GM18868 (cell line): ENCODE results near the gene MTARC2.

Experiments used
- ATAC-seq: cut with Tn5 transposase; IDR thresholded peaks from one replicate; pipeline ENCODE4 v1.9.1; 2021; ENCODE audit warnings: mild to moderate bottlenecking, moderate library complexity; ENCODE audit not compliant: unreplicated experiment

The MTARC2 gene

GRCh38 chr1:220824031-220824989, 76.2 kb downstream of the MTARC2 start:
- no peak for ATAC-seq

DNA sequence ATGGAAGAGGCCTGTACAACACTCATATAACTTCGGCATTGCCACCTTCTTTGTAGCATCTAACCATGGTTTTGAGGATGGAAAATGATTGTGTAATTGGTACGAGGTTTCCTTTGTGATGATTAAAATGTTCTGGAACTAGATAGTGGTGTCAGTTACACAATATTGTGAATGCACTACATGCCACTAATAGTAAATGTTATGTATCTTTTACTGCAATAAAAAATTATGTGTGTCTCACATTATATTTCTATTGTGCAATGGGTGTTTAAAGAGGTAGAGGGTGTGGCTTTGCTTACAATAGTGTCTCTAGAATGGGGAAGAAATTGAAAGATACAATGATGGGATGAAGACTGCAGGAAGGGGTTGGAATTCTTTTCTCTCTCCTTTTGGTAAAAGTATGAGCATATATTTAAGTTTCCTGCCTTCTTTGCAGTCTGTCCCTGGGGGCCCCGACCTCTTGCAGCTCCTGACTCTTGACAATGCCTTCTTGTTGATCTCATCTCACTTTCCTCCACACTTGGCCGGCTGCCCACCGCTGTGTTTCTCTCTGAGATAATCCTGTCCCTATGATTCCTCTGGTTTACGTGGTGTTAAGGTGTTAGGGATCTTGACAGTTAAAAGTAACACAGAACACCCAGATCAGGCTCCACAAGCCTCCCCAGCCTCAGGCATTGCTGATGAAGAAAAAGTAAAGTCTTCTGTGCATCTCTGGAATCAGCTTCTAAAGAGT, 77.9 kb downstream of the MTARC2 start:
- no peak for ATAC-seq

DNA sequence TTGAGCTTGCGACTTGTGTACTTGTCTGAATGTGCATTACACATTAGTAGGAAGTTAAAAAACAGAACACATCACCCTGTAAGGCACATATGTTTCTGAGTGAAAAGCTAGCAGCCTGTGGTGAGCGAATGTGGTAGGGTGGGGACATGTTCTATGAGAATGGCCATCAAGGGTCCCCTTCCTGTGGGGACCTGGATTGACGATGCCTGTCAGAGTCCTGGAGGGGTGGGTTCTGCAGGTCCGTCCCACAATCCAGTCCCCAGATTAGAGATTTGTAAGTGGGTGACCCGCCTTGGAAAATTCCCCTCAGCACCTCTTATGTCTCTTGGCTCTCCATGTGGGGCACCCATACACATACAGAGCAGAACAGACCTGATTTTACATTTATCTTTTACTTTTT, 78.6 kb downstream of the MTARC2 start:
- no peak for ATAC-seq

- no peak for ATAC-seq
Observed at GRCh38 chr1:220827445-220828178, 79.5 kb downstream of the MTARC2 start.

- no peak for ATAC-seq
Observed at GRCh38 chr1:220828179-220828490, 80.0 kb downstream of the MTARC2 start.

DNA sequence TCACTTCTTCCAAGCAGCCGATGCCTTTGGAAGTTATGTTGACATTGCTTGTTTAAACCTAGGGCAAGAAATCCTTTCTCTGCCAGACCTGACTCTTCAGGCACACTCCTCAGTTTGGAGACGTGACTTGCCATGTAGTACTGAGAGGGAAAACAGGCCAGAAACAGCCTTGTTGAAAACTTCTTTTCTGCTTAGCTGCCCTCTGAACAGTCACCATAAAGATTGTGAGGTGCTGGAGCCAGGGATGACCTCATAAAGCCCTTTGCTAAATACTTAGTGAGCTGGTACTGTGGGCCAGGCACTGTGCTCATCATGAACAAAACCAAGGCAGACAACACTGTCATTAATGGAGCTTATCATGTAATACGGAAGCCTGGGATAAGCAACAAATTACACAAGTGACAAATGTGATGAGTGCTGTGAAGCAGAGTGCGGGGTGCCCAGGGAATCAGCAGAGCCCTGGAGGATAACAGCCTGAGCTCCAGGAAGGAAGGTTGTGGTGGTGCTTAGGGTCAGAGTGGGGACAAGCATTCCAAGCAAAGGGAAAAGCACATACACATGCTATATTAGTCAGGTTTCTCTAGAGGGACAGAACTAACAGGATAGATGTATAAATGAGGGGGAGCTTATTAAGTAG, 80.9 kb downstream of the MTARC2 start:
- ATAC-seq: no peak

GRCh38 chr1:220833436-220833835, 85.3 kb downstream of the MTARC2 start:
- no peak for ATAC-seq
